H1 (cell line): Measurements from ENCODE around the gene MXD1. TPM values are rescaled to one million over a fixed set of nuclear protein-coding genes. Genes with fewer than 3 reads are reported as not detected.

Experiments used
- CTBP2 ChIP-seq: IDR thresholded peaks from 2 replicates; pipeline ENCODE4 v1.7.0; 2011; ENCODE audit warnings: borderline replicate concordance, mild to moderate bottlenecking, moderate library complexity, mixed read lengths, low read length; ENCODE audit not compliant: insufficient read depth, insufficient read length
- MAX ChIP-seq: IDR thresholded peaks from 2 replicates; pipeline ENCODE4 v1.6.1; 2012; ENCODE audit warnings: inconsistent platforms
- POU5F1 ChIP-seq: IDR thresholded peaks from 2 replicates; pipeline ENCODE4 v1.6.1; 2011; ENCODE audit warnings: low read depth, mild to moderate bottlenecking, low read length, moderate library complexity
- polyA plus RNA-seq, 7 experiments: library from polyadenylated mRNA; depleted of rRNA in 3 of 7; stranded (reverse) in 5 of 7; unstranded in 2 of 7; fragments of >200 nt in 5 of 7; fragments of 200-250 nt in 2 of 7; gene quantifications; 1 replicate in 5 of 7; 2 replicates in 1 of 7; 4 replicates in 1 of 7; pipeline versions ENCODE4 v1.2.1 to v1.2.3, GENCODE V29; 2011 to 2013; ENCODE audit warnings: missing spikeins in 2 of 7, mixed read lengths in 2 of 7
- total RNA-seq: library from RNA; stranded (reverse); fragmentation: NEBNext Ultra II Directional; extraction: Animal tissue kit (Norgen Biotek cat#: 25700); gene quantifications from 2 replicates; pipeline ENCODE4 v1.2.1, GENCODE V29; 2021

The MXD1 gene
- total and polyA plus RNA-seq, 2 of the 8 experiments (the other 6 are each of a cell fraction or from before 2014, with no cell fraction given) = 1.6 to 2.6 TPM

- no peak for TF ChIP-seq MAX
- TF ChIP-seq CTBP2 = no peak
- no peak for TF ChIP-seq POU5F1
Measured at GRCh38 chr2:69902213-69902922, 12.5 kb upstream of the MXD1 start (continued).
